Measurements from ENCODE around the gene MORN4. TPM values are rescaled to one million over a fixed set of nuclear protein-coding genes. Genes with fewer than 3 reads are reported as not detected.

MORN4 gene
- total and polyA plus RNA-seq, 2 of the 13 experiments (the other 11 are each of a cell fraction or from before 2014, with no cell fraction given), result 3.4 to 9.1 TPM

GRCh38 chr10:97566336-97566996 lies 66.8 kb downstream of the MORN4 start:
- no peak overlapping the region for H3K27ac ChIP-seq (ENCODE audit: extremely low read length, insufficient read depth, low read length)
- no peaks in the 10 kb centered on the region for H3K4me1 ChIP-seq (ENCODE audit: insufficient read depth, low read length)
- ATAC-seq (no peak), DNase-seq (ENCODE audit: low spot score) (no peak), FAIRE-seq (no peak)
- CTCF ChIA-PET (ENCODE audit: low intra/inter-chr PET ratio, low total read pairs), result no interaction called here
- H3K4me3 ChIP-seq (replicated peaks in 1 of 3; ENCODE audit: insufficient read depth in 1 of 3, low read depth in 2 of 3, low read length in 3 of 3), result no peak overlapping the region
- no peak overlapping the region for H2AFZ ChIP-seq (ENCODE audit: low read length)
- H3K9ac ChIP-seq (ENCODE audit: insufficient read depth, low read depth, low read length), result no peak overlapping the region
- H3K27me3 ChIP-seq (ENCODE audit: control insufficient read depth in 1 of 2, insufficient read depth in 2 of 2, low read length in 2 of 2), result no peaks in the 10 kb centered on the region
- in situ Hi-C loops (cut with HindIII; ENCODE audit: extremely low pct_ligation_motif_present, low pct_unique_long_range_greater_than_20kb) (no loop called here), intact Hi-C loops (cut with micrococcal nuclease; ENCODE audit: unreplicated experiment) (no loop called here)
- WGBS (ENCODE audit: low lambda C conversion rate), result 100% methylated on average over 2 of the region's 2 CpGs
- no peaks in the 10 kb centered on the region for H4K20me1 ChIP-seq (ENCODE audit: insufficient read depth, low read length)
- no peaks in the 10 kb centered on the region for H3K79me2 ChIP-seq (ENCODE audit: insufficient read depth, low read length)
- no TSS peak for BruUV-seq (replicated peaks)
- H3K9me3 ChIP-seq (ENCODE audit: low read length), result no peaks in the 10 kb centered on the region
- POLR2A ChIA-PET, result no interaction called here
- peaks cover 3 to 8% of the 10 kb centered on the region in 2 experiments; a peak in 3 of 5 replicates for H3K36me3 ChIP-seq (replicated peaks in 1 of 2; ENCODE audit: control insufficient read depth in 1 of 2, insufficient read depth in 2 of 2, low read length in 2 of 2)
- no peak overlapping the region for H3K4me2 ChIP-seq (ENCODE audit: low read depth, low read length)
- TF ChIP-seq JUNB (CRISPR knock-in tag; IDR thresholded peaks at IDR 0.05; ENCODE audit: borderline replicate concordance), result no peak
- TF ChIP-seq, protein P1, sequence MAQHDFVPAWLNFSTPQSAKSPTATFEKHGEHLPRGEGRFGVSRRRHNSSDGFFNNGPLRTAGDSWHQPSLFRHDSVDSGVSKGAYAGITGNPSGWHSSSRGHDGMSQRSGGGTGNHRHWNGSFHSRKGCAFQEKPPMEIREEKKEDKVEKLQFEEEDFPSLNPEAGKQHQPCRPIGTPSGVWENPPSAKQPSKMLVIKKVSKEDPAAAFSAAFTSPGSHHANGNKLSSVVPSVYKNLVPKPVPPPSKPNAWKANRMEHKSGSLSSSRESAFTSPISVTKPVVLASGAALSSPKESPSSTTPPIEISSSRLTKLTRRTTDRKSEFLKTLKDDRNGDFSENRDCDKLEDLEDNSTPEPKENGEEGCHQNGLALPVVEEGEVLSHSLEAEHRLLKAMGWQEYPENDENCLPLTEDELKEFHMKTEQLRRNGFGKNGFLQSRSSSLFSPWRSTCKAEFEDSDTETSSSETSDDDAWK (CRISPR knock-in tag; IDR thresholded peaks at IDR 0.05), result no peak
- TF ChIP-seq ARID2 (CRISPR knock-in tag; IDR thresholded peaks at IDR 0.05; ENCODE audit: borderline replicate concordance), result no peak
- TF ChIP-seq POLR2A (IDR thresholded peaks at IDR 0.05; ENCODE audit: insufficient read depth in 1 of 2, low read depth in 2 of 2, low read length in 2 of 2), result no peak
- TF ChIP-seq IKZF1 (IDR thresholded peaks at IDR 0.05), result no peak
- no peak for TF ChIP-seq PAX8 (CRISPR knock-in tag; IDR thresholded peaks at IDR 0.05; ENCODE audit: borderline replicate concordance)
- no peak for TF ChIP-seq ZNF878 (CRISPR knock-in tag; IDR thresholded peaks at IDR 0.05)
- TF ChIP-seq ZNF713 (CRISPR knock-in tag; IDR thresholded peaks at IDR 0.05), result no peak
- TF ChIP-seq ONECUT2 (CRISPR knock-in tag; IDR thresholded peaks at IDR 0.05), result no peak
- TF ChIP-seq SMAD3 (CRISPR knock-in tag; IDR thresholded peaks at IDR 0.05), result no peak
- TF ChIP-seq, protein P2, sequence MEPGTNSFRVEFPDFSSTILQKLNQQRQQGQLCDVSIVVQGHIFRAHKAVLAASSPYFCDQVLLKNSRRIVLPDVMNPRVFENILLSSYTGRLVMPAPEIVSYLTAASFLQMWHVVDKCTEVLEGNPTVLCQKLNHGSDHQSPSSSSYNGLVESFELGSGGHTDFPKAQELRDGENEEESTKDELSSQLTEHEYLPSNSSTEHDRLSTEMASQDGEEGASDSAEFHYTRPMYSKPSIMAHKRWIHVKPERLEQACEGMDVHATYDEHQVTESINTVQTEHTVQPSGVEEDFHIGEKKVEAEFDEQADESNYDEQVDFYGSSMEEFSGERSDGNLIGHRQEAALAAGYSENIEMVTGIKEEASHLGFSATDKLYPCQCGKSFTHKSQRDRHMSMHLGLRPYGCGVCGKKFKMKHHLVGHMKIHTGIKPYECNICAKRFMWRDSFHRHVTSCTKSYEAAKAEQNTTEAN (CRISPR knock-in tag; conservative IDR thresholded peaks at IDR 0.05), result no peak
- TF ChIP-seq ZSCAN29 (CRISPR knock-in tag; conservative IDR thresholded peaks at IDR 0.05), result no peak
- no peak for TF ChIP-seq ZNF558 (CRISPR knock-in tag; IDR thresholded peaks at IDR 0.05; ENCODE audit: borderline replicate concordance)
- TF ChIP-seq, protein P3, sequence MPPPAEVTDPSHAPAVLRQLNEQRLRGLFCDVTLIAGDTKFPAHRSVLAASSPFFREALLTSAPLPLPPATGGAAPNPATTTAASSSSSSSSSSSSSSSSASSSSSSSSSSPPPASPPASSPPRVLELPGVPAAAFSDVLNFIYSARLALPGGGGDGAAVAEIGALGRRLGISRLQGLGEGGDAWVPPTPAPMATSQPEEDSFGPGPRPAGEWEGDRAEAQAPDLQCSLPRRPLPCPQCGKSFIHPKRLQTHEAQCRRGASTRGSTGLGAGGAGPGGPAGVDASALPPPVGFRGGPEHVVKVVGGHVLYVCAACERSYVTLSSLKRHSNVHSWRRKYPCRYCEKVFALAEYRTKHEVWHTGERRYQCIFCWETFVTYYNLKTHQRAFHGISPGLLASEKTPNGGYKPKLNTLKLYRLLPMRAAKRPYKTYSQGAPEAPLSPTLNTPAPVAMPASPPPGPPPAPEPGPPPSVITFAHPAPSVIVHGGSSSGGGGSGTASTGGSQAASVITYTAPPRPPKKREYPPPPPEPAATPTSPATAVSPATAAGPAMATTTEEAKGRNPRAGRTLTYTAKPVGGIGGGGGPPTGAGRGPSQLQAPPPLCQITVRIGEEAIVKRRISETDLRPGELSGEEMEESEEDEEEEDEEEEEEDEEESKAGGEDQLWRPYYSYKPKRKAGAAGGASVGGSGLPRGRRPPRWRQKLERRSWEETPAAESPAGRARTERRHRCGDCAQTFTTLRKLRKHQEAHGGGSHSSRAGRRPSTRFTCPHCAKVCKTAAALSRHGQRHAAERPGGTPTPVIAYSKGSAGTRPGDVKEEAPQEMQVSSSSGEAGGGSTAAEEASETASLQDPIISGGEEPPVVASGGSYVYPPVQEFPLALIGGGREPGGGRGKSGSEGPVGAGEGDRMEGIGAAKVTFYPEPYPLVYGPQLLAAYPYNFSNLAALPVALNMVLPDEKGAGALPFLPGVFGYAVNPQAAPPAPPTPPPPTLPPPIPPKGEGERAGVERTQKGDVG (CRISPR knock-in tag; IDR thresholded peaks at IDR 0.05; ENCODE audit: borderline replicate concordance), result no peak
- TF ChIP-seq, protein P4, sequence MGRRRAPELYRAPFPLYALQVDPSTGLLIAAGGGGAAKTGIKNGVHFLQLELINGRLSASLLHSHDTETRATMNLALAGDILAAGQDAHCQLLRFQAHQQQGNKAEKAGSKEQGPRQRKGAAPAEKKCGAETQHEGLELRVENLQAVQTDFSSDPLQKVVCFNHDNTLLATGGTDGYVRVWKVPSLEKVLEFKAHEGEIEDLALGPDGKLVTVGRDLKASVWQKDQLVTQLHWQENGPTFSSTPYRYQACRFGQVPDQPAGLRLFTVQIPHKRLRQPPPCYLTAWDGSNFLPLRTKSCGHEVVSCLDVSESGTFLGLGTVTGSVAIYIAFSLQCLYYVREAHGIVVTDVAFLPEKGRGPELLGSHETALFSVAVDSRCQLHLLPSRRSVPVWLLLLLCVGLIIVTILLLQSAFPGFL (CRISPR knock-in tag; IDR thresholded peaks at IDR 0.05), result no peak
- TF ChIP-seq ZNF512 (CRISPR knock-in tag; IDR thresholded peaks at IDR 0.05), result no peak
- TF ChIP-seq CCDC6 (CRISPR knock-in tag; IDR thresholded peaks at IDR 0.05), result no peak

Measured in HepG2 (cell line).